Activated T-helper 9 cell treated with anti-CD3 and anti-CD28 coated beads, Interleukin-2, amount 50 U/mL, for 16 hours (primary cell): Measurements from ENCODE around the gene GAL.
"Not testable (repeated sequence)": the region's sequence is repeated elsewhere in the genome, so short reads cannot be mapped to it uniquely, and the experiment has no call there.

ENCODE experiments used
- DNase-seq: peaks from one replicate; pipeline ENCODE4 v3.0.0-alpha.2; 2020; ENCODE audit warnings: low read depth

GAL gene, protein sequence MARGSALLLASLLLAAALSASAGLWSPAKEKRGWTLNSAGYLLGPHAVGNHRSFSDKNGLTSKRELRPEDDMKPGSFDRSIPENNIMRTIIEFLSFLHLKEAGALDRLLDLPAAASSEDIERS

DNA sequence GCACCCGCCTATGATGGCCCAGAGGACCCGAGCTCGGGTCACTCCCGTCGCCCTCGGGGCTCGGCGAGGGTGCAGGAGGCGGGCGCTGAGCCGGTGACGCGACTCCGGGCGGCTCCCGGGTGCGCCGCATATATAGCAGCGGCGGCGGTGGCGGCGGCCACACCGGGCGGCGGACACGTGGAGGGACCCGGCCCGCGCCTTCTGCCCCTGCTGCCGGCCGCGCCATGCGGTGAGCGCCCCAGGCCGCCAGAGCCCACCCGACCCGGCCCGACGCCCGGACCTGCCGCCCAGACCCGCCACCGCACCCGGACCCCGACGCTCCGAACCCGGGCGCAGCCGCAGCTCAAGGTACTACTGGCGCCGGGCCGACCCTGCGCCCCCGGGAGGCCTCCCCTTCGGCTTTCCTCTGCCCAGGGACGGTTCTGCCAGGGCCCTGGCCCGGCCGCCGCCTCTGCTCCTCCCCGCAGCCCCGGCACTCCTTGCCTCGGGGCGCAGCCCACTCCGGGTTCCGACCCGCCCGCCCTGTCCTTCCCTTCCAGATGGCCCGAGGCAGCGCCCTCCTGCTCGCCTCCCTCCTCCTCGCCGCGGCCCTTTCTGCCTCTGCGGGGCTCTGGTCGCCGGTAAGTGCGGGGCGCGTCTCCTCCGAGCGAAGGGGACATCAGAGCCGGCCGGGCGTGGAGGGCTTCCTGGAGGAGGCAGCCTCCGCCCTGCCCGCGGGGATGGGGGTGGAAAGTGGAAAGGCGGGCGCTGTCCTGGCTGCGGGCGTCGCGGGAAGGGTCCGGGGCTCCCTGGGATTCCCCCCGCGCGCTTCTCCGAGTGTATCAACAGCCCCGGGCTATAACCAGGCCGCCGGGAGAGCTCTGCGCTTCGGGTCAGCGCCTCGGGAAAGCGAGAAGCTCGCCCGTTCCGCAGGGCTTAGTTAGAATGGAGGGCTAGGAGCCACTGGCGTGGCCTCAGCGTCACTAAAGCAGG lies at the start of gene GAL:
GAL (plus strand) TSS at position 160 of the 972 bp plus-strand sequence; CDS start at position 540, 380 bp downstream.
- no peak for DNase-seq

GRCh38 chr11:68634606-68635005 lies 49.7 kb upstream of the GAL start:
- not testable (repeated sequence) for DNase-seq

DNA sequence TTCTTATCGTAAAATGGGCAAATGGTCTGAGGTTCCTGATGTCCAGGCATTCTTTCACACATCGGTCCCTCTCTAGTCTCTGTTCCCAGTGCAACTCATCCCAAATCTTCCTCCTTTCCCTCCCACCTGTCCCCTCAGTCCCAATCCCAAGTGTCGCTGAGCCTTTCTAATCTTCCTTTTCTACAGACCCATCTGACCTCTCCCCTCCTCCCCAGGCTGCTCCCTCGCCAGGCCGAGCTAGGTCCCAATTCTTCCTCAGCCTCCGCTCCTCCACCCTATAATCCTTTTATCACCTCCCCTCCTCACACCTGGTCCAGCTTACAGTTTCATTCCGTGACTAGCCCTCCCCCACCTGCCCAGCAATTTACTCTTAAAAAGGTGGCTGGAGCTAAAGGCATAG lies 49.2 kb upstream of the GAL start:
- not testable (repeated sequence) for DNase-seq

- DNase-seq, result not testable (repeated sequence)
These were observed 48.5 kb upstream of the GAL start for GRCh38 chr11:68635883-68636282.

DNA sequence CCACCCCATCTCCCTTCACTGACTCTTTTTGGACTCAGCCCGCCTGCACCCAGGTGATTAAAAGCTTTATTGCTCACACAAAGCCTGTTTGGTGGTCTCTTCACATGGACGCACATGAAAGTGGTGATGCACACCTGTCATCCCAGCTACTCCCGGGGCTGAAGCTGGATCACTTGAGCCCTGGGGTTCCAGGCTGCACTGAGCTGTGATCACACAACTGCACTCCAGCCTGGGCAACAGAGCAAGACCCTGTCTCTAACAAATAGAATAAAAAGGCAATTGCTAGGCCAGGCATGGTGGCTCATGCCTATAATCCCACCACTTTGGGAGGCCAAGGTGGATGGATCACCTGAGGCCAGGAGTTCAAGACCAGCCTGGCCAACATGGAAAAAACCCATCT lies 45.0 kb upstream of the GAL start:
- not testable (repeated sequence) for DNase-seq

DNA sequence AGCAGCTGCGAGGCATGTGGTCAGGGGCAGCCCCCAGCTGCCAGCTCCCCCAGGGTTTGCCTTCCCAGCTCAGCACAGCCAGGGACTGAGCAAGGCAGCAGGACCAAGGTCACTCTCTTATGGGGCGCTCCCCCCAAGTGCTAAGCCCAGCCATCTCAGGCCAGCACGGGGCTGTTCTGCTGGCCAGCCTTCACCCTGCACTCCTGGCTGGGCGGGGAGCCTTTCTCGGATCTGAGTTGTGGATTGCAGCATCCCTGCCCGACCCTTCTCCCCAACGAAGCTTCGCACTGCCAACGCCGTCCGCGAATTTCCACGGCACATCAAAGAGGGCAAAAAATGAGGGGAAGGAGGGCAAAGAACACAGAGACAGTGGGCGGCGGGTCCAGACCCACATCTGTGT lies 42.5 kb upstream of the GAL start:
- no peak for DNase-seq

- DNase-seq, result no peak
These were observed 40.8 kb upstream of the GAL start for GRCh38 chr11:68643585-68643984.

DNA sequence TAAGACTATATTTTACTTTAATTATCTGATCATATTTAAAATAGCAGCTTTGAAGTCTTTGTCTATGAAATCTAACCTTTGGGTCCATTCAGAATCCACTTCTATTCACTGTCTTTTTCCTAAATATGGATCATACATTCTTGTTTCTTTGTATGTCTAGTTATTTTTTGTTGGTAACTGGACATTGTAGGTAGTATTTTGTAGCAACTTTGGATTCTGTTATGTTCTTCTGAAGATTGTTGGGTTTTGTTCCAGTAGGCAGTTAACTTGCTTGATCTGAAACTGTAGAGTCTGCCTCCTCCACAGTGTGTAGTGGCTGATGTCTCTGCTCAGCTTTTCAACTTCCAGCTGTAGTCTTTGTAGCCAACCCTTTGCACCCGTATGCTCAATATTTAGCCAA lies 37.5 kb upstream of the GAL start:
- DNase-seq, result no peak

- no peak for DNase-seq
These were observed 34.3 kb upstream of the GAL start for GRCh38 chr11:68649851-68650555.

DNA sequence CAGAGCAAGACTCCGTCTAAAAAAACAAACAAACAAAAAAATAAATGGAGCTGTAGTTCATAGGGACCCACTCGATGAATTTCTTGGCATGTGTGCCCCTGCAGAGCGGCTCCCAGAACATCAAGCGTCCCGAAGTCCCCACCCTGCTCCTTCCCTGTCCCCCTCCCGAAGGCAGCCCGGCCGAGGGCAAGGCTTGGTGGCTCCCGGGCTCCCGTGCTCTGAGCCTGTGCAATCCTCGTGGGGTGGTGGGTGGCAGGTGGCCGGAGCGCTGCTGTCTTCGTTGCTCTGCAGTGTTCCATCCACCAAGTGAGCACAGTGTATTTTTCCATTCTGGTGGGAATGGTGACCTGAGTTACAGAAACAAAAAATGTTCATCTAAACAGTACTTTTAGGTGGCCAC lies 33.5 kb upstream of the GAL start:
- DNase-seq, result no peak

DNA sequence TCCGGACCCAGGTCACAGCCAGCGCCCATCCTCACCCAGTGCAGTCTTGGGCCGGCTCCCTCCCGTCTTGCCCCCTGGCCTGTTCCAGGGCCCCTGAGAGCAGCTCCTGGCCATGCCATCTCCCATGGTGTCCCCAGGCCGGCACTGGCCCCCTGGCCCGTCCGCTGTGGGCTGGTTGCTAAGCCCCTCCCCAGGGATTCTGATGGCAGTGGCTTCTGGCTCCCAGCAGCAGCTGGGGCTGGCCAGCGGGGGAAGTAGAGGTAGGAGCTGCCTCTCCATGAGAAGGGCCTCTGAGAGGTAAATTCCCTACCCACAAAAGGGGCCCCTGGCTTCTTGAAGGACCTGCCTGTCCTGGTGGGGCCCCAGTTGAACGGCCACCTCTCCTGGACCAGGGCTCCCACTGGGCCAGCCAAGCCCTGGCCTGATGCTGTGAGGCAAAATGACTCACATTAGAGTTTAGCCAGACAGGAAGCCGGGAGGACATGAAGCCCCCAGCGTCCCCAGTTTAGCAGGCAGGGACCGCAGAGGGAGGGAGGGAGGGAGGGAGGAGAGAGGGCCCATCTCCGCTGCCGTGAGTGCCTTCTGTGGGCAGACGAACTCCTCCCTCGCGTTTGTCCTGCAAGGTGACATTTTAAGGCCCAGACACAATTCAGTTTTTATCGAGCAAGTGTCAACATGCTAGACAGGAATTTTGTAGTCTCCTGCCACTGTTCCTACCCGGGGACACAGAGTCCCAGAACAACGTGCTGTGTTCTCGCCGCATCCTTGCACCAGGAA lies 32.9 kb upstream of the GAL start:
- no peak for DNase-seq

GRCh38 chr11:68651985-68652682 lies 32.2 kb upstream of the GAL start:
- DNase-seq, result no peak

DNA sequence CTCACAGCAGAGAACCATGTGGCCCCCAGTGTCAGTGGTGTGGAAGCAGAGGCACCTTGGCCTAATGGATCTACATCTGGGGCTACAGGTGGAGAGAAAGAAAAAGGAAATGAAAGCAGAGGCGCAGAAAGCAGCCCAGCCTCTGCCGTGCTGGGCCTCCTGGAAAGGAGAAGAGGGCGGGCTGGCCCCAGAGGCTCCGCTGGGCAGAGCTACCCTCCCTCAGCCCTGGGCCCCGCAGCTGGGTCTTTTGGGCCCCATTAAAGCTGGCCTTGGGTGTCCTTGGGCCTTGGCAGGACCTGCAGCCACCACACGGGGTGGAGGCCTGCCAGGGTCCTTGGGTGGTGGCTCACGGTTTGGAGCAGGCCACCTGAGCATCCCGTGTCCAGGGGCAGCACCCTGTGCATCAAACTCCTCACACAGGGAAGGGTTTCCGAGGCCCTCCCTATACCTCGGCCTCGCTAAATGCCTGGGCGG lies 31.6 kb upstream of the GAL start:
- no peak for DNase-seq

- no peak for DNase-seq
These were observed 30.6 kb upstream of the GAL start for GRCh38 chr11:68653486-68654430.

- DNase-seq, result no peak
These were observed 29.4 kb upstream of the GAL start for GRCh38 chr11:68654978-68655377.

GRCh38 chr11:68655406-68655805 lies 28.9 kb upstream of the GAL start:
- no peak for DNase-seq

DNA sequence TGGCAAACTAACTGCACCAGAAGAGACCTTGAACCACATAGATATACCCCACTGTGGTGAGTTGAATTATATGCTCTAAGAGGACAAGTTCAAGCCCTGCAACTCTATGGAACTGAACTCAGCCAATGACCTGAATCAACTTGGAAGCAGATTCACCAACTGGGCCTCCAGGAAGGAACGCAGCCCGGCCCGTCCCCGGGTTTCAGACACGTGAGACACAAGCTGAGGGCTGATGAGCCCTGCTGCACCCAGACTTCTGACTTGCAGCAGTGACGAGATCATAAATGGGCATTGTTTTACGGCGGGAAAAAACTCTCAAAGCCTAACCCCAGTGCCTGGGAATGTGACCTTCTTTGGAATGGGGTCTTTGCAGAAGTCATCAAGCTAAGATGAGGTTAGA lies 28.5 kb upstream of the GAL start:
- no peak for DNase-seq

- DNase-seq, result no peak
These were observed 27.1 kb upstream of the GAL start for GRCh38 chr11:68657021-68657780.

- no peak for DNase-seq
These were observed 26.2 kb upstream of the GAL start for GRCh38 chr11:68658097-68658496.
